ENCODE results near the gene TRMT11.

TRMT11 gene

DNA sequence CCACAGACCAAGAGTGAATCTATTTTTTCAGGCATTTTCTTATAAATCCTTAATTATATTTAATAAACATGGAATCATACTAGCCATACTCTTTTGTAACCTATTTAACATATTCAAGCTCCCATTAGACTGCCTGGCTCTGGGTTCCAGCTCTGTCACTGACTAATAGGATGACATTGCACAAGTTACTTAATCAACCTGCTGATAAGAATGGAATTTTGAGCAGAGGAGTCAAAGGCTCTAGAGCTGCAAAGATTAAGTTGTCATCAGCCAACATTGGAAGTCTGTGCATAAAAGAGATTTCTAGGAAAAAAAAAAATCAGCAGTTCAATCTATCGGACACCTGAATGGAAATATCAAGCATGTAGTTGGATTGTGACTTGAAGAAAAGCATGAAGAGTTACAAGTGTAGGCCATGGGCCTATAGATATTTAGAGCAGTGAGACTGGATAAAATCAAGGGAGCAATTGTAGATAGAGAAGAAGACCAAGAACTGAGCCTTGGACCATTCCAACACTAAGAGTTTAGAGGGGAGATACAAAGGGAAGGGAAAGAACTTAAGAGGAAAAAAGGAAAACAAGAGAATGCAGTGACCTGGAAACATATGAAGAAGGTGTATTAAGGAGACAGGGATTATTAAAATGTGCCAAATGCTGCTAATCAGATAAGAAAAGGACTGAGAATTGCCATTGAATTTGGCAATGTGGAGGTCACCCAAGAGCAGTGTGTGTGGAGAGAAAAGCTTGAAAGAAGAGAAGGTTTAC lies 40.8 kb upstream of the TRMT11 start:
- H3K36me3 ChIP-seq (replicated peaks in 1 of 2; ENCODE audit: control insufficient read depth in 2 of 2, insufficient read depth in 2 of 2, low read length in 2 of 2), result no peaks in the 10 kb centered on the region
- no peaks in the 10 kb centered on the region for H3K79me1 ChIP-seq (ENCODE audit: low read depth, low read length)
- no peak overlapping the region for H3K14ac ChIP-seq (ENCODE audit: low read length)
- no peak overlapping the region for H3K23ac ChIP-seq (ENCODE audit: low read depth, low read length, poor library complexity)
- no peaks in the 10 kb centered on the region for H3K9me3 ChIP-seq (replicated peaks in 1 of 2; ENCODE audit: control insufficient read depth in 2 of 2, insufficient read depth in 1 of 2, low read depth in 1 of 2, low read length in 2 of 2)
- H2BK120ac ChIP-seq (ENCODE audit: low read depth, low read length), result no peak overlapping the region
- H4K91ac ChIP-seq (ENCODE audit: low read depth, low read length, poor library complexity), result no peak overlapping the region
- no peak overlapping the region for H3K27ac ChIP-seq (replicated peaks; ENCODE audit: low read length)
- no peak overlapping the region for H4K8ac ChIP-seq (ENCODE audit: low read depth, low read length)
- no peak overlapping the region for H3K9ac ChIP-seq (ENCODE audit: low read depth, low read length, poor library complexity)
- no peak overlapping the region for H2BK12ac ChIP-seq (ENCODE audit: low read length)
- no peak overlapping the region for H2BK15ac ChIP-seq (ENCODE audit: low read length)
- no peak overlapping the region for H3K4me2 ChIP-seq (ENCODE audit: insufficient read depth, low read length, poor library complexity, severe bottlenecking)
- no peak overlapping the region for H2BK5ac ChIP-seq (ENCODE audit: low read length)
- no peak overlapping the region for H2AK5ac ChIP-seq (ENCODE audit: low read depth, low read length)
- H3K18ac ChIP-seq (ENCODE audit: low read length), result no peak overlapping the region
- peaks cover 0 to 21% (median 0%) of the 10 kb centered on the region in 3 experiments for H3K27me3 ChIP-seq (ENCODE audit: control insufficient read depth in 3 of 3, insufficient read depth in 3 of 3, low read depth in 1 of 3, low read length in 3 of 3)
- DNase-seq (ENCODE audit: low spot score), result no peak
- H3K4me1 ChIP-seq (ENCODE audit: control insufficient read depth in 2 of 2, insufficient read depth in 1 of 2, low read depth in 1 of 2, low read length in 2 of 2), result no peaks in the 10 kb centered on the region
- H3K4me3 ChIP-seq (ENCODE audit: low read length in 2 of 2), result no peak overlapping the region
- no peak overlapping the region for H2AFZ ChIP-seq (ENCODE audit: low read length)
- no peak overlapping the region for H3K4ac ChIP-seq (ENCODE audit: low read length)
- WGBS, 2 donors (ENCODE audit: extremely low coverage in 2 of 2, insufficient read length in 2 of 2, insufficient replicate concordance in 1 of 2), result no CpG with 5 or more reads among the region's 1 CpG

DNA sequence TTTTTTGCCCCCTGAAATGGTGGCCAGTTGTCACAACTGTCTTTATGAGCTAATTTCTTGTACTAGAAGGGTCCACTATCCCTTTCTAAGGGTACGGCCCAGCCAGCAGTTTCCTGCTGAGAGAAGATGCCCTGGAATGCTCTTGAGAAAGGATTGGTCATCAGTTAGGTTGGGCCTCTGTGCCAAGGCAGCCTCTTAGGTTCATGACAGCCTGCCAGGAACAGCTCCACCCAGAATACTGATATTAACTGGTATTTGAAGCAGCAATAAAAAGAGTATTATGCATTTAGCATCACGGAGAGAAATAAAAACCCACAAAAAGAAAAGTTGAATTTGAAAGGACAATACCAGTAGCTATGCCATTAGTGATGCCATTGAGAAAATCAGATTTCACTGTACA lies 38.7 kb upstream of the TRMT11 start:
- Histone ChIP-seq H3K27me3 (ENCODE audit: control insufficient read depth in 3 of 3, insufficient read depth in 3 of 3, low read depth in 1 of 3, low read length in 3 of 3) (peaks cover 0 to 18% (median 0%) of the 10 kb centered on the region in 3 experiments), H4K91ac (ENCODE audit: low read depth, low read length, poor library complexity) (no peak overlapping the region), H3K9me3 (replicated peaks in 1 of 2; ENCODE audit: control insufficient read depth in 2 of 2, insufficient read depth in 1 of 2, low read depth in 1 of 2, low read length in 2 of 2) (no peaks in the 10 kb centered on the region), H3K79me1 (ENCODE audit: low read depth, low read length) (no peaks in the 10 kb centered on the region), H3K4me3 (ENCODE audit: low read length in 2 of 2) (no peak overlapping the region), H3K27ac (replicated peaks; ENCODE audit: low read length) (no peak overlapping the region), H3K4me1 (ENCODE audit: control insufficient read depth in 2 of 2, insufficient read depth in 1 of 2, low read depth in 1 of 2, low read length in 2 of 2) (no peaks in the 10 kb centered on the region), H3K23ac (ENCODE audit: low read depth, low read length, poor library complexity) (no peak overlapping the region), H3K18ac (ENCODE audit: low read length) (no peak overlapping the region), H2BK15ac (ENCODE audit: low read length) (no peak overlapping the region), H2BK120ac (ENCODE audit: low read depth, low read length) (no peak overlapping the region), H3K14ac (ENCODE audit: low read length) (no peak overlapping the region), H2BK12ac (ENCODE audit: low read length) (no peak overlapping the region), H4K8ac (ENCODE audit: low read depth, low read length) (no peak overlapping the region), H2BK5ac (ENCODE audit: low read length) (no peak overlapping the region), H3K4ac (ENCODE audit: low read length) (no peak overlapping the region), H3K4me2 (ENCODE audit: insufficient read depth, low read length, poor library complexity, severe bottlenecking) (no peak overlapping the region), H2AK5ac (ENCODE audit: low read depth, low read length) (no peak overlapping the region), H3K9ac (ENCODE audit: low read depth, low read length, poor library complexity) (no peak overlapping the region), H3K36me3 (replicated peaks in 1 of 2; ENCODE audit: control insufficient read depth in 2 of 2, insufficient read depth in 2 of 2, low read length in 2 of 2) (no peaks in the 10 kb centered on the region), H2AFZ (ENCODE audit: low read length) (no peak overlapping the region)
- no peak for DNase-seq (ENCODE audit: low spot score)
- WGBS, 2 donors (ENCODE audit: extremely low coverage in 2 of 2, insufficient read length in 2 of 2, insufficient replicate concordance in 1 of 2), result no CpG with 5 or more reads among the region's 2 CpGs

DNA sequence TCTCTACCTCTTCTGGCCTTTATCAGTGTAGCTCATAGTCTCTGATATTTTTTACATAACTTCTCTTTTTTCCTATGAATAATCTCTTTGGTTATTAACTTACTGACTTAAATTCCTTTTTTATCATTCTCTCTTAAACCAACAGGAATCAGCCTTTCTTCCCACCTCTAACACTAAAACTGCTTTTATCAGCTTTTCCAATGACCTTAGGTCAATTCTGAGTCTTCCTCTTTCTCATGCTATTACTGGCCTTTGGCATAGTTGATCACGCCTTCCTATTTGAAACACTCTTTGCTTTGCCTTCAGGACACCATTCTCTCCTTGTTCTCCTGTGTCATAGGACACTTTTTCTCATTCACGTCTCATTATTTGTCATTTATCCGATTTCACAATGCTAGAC lies 37.9 kb upstream of the TRMT11 start:
- Histone ChIP-seq H3K27ac (replicated peaks; ENCODE audit: low read length) (no peak overlapping the region), H3K36me3 (replicated peaks in 1 of 2; ENCODE audit: control insufficient read depth in 2 of 2, insufficient read depth in 2 of 2, low read length in 2 of 2) (no peaks in the 10 kb centered on the region), H2BK12ac (ENCODE audit: low read length) (no peak overlapping the region), H3K9me3 (replicated peaks in 1 of 2; ENCODE audit: control insufficient read depth in 2 of 2, insufficient read depth in 1 of 2, low read depth in 1 of 2, low read length in 2 of 2) (no peaks in the 10 kb centered on the region), H2BK15ac (ENCODE audit: low read length) (no peak overlapping the region), H2BK120ac (ENCODE audit: low read depth, low read length) (no peak overlapping the region), H4K91ac (ENCODE audit: low read depth, low read length, poor library complexity) (no peak overlapping the region), H3K23ac (ENCODE audit: low read depth, low read length, poor library complexity) (no peak overlapping the region), H2BK5ac (ENCODE audit: low read length) (no peak overlapping the region), H3K4me1 (ENCODE audit: control insufficient read depth in 2 of 2, insufficient read depth in 1 of 2, low read depth in 1 of 2, low read length in 2 of 2) (no peaks in the 10 kb centered on the region), H4K8ac (ENCODE audit: low read depth, low read length) (no peak overlapping the region), H3K18ac (ENCODE audit: low read length) (no peak overlapping the region), H3K79me1 (ENCODE audit: low read depth, low read length) (no peaks in the 10 kb centered on the region), H2AK5ac (ENCODE audit: low read depth, low read length) (no peak overlapping the region), H2AFZ (ENCODE audit: low read length) (no peak overlapping the region), H3K4me3 (ENCODE audit: low read length in 2 of 2) (no peak overlapping the region), H3K4me2 (ENCODE audit: insufficient read depth, low read length, poor library complexity, severe bottlenecking) (no peak overlapping the region), H3K4ac (ENCODE audit: low read length) (no peak overlapping the region), H3K9ac (ENCODE audit: low read depth, low read length, poor library complexity) (no peak overlapping the region), H3K14ac (ENCODE audit: low read length) (no peak overlapping the region), H3K27me3 (ENCODE audit: control insufficient read depth in 3 of 3, insufficient read depth in 3 of 3, low read depth in 1 of 3, low read length in 3 of 3) (peaks cover 0 to 10% (median under 1%) of the 10 kb centered on the region in 3 experiments)
- no peak for DNase-seq (ENCODE audit: low spot score)
- WGBS, 2 donors (ENCODE audit: extremely low coverage in 2 of 2, insufficient read length in 2 of 2, insufficient replicate concordance in 1 of 2), result no CpG with 5 or more reads among the region's 3 CpGs

DNA sequence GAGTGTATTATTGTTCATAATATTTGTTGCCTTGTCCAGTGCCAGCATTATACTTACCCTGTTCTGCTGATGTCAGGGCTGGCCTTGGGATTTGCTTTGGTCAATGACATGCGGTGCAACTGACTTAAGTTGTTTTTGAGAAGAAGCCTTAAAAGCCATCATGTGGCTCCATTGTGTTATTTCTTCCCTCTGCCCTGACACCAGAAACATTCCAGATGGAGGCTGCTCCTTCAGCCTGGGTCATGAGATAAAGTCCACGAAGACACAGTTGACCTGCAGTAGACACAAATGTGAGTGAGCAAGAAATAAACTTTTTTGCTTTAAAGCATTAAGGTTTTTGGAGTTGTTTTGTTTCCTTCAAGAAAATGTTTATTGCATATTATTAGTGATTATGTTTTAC lies 37.3 kb upstream of the TRMT11 start:
- Histone ChIP-seq H4K8ac (ENCODE audit: low read depth, low read length) (no peak overlapping the region), H3K27me3 (ENCODE audit: control insufficient read depth in 3 of 3, insufficient read depth in 3 of 3, low read depth in 1 of 3, low read length in 3 of 3) (peaks cover 0 to 4% (median 3%) of the 10 kb centered on the region in 3 experiments), H3K4me2 (ENCODE audit: insufficient read depth, low read length, poor library complexity, severe bottlenecking) (no peak overlapping the region), H2BK12ac (ENCODE audit: low read length) (no peak overlapping the region), H3K27ac (replicated peaks; ENCODE audit: low read length) (no peak overlapping the region), H2BK15ac (ENCODE audit: low read length) (no peak overlapping the region), H3K9ac (ENCODE audit: low read depth, low read length, poor library complexity) (no peak overlapping the region), H3K9me3 (replicated peaks in 1 of 2; ENCODE audit: control insufficient read depth in 2 of 2, insufficient read depth in 1 of 2, low read depth in 1 of 2, low read length in 2 of 2) (no peaks in the 10 kb centered on the region), H3K79me1 (ENCODE audit: low read depth, low read length) (no peaks in the 10 kb centered on the region), H2AK5ac (ENCODE audit: low read depth, low read length) (no peak overlapping the region), H2AFZ (ENCODE audit: low read length) (no peak overlapping the region), H3K14ac (ENCODE audit: low read length) (no peak overlapping the region), H3K23ac (ENCODE audit: low read depth, low read length, poor library complexity) (no peak overlapping the region), H3K4me3 (ENCODE audit: low read length in 2 of 2) (no peak overlapping the region), H3K4me1 (ENCODE audit: control insufficient read depth in 2 of 2, insufficient read depth in 1 of 2, low read depth in 1 of 2, low read length in 2 of 2) (no peaks in the 10 kb centered on the region), H2BK5ac (ENCODE audit: low read length) (no peak overlapping the region), H3K18ac (ENCODE audit: low read length) (no peak overlapping the region), H3K36me3 (replicated peaks in 1 of 2; ENCODE audit: control insufficient read depth in 2 of 2, insufficient read depth in 2 of 2, low read length in 2 of 2) (no peaks in the 10 kb centered on the region), H4K91ac (ENCODE audit: low read depth, low read length, poor library complexity) (no peak overlapping the region), H3K4ac (ENCODE audit: low read length) (no peak overlapping the region), H2BK120ac (ENCODE audit: low read depth, low read length) (no peak overlapping the region)
- no CpG with 5 or more reads among the region's 2 CpGs for WGBS, 2 donors (ENCODE audit: extremely low coverage in 2 of 2, insufficient read length in 2 of 2, insufficient replicate concordance in 1 of 2)
- DNase-seq (ENCODE audit: low spot score), result no peak

All from neuronal stem cell (in vitro differentiated cells).